CD14-positive monocyte (primary cell): ENCODE measurements around the gene DNTTIP2. TPM values are rescaled to one million over a fixed set of nuclear protein-coding genes. Genes with fewer than 3 reads are reported as not detected.

Experiments used
- DNase-seq, 3 donors: peaks; one replicate each; pipeline ENCODE4 v3.0.0-alpha.2; 2011 to 2022
- H2AFZ ChIP-seq: 2 replicates; pipeline ENCODE4 v1.6.0; 2012; ENCODE audit warnings: mild to moderate bottlenecking, low read depth, low read length, inconsistent platforms; ENCODE audit not compliant: insufficient read depth, poor library complexity, severe bottlenecking
- H3K27ac ChIP-seq, 2 donors: 1 replicate in 1 of 2; 2 replicates in 1 of 2; pipeline ENCODE4 v1.5.1; 2012 to 2013; ENCODE audit warnings: low read length in 2 of 2, control low read depth in 1 of 2, inconsistent platforms in 1 of 2, low read depth in 1 of 2, mild to moderate bottlenecking in 1 of 2
- H3K27me3 ChIP-seq, 2 donors: one replicate each; pipeline versions ENCODE4 v1.6.0 to v1.6.1; 2011 to 2013; ENCODE audit warnings: low read length in 2 of 2; ENCODE audit not compliant: control insufficient read depth in 2 of 2, insufficient read depth in 2 of 2
- H3K36me3 ChIP-seq, 2 donors: replicated peaks in 1 of 2; 1 replicate in 1 of 2; 2 replicates in 1 of 2; pipeline versions ENCODE4 v1.5.1 to v1.6.1; 2012 to 2013; ENCODE audit warnings: low read length in 2 of 2, control low read depth in 1 of 2, inconsistent platforms in 1 of 2, mild to moderate bottlenecking in 1 of 2; ENCODE audit not compliant: insufficient read depth in 2 of 2, control insufficient read depth in 1 of 2
- H3K4me1 ChIP-seq, 2 donors: 1 replicate in 1 of 2; 2 replicates in 1 of 2; pipeline versions ENCODE4 v1.5.1 to v1.6.1; 2012 to 2013; ENCODE audit warnings: low read length in 2 of 2, control low read depth in 1 of 2, inconsistent platforms in 1 of 2, mild to moderate bottlenecking in 1 of 2, moderate library complexity in 1 of 2; ENCODE audit not compliant: insufficient read depth in 2 of 2, control insufficient read depth in 1 of 2
- H3K4me2 ChIP-seq: replicated peaks from 2 replicates; pipeline ENCODE3; 2012; ENCODE audit warnings: low read length, moderate library complexity, mild to moderate bottlenecking; ENCODE audit not compliant: poor library complexity, severe bottlenecking; ENCODE audit errors: extremely low read depth
- H3K4me3 ChIP-seq, 3 experiments: fragments of 200-600 bp in 1 of 3; sonication (generic) in 1 of 3; replicated peaks in 1 of 3; 1 replicate in 2 of 3; 2 replicates in 1 of 3; pipeline ENCODE4 v1.5.1; 2011 to 2013; ENCODE audit warnings: low read length in 3 of 3, mild to moderate bottlenecking in 3 of 3, control low read depth in 2 of 3, low read depth in 2 of 3, inconsistent platforms in 1 of 3, moderate library complexity in 1 of 3
- H3K79me2 ChIP-seq: 2 replicates; pipeline ENCODE4 v1.6.0; 2012; ENCODE audit warnings: mild to moderate bottlenecking, control low read depth, inconsistent platforms, low read length, moderate library complexity; ENCODE audit not compliant: insufficient read depth
- H3K9ac ChIP-seq: 2 replicates; pipeline ENCODE4 v1.6.0; 2017; ENCODE audit warnings: low read length, mild to moderate bottlenecking; ENCODE audit not compliant: insufficient read depth, poor library complexity, severe bottlenecking
- H3K9me3 ChIP-seq, 2 donors: replicated peaks in 1 of 2; 1 replicate in 1 of 2; 2 replicates in 1 of 2; pipeline versions ENCODE4 v1.5.1 to v1.6.1; 2012 to 2013; ENCODE audit warnings: low read length in 2 of 2, control low read depth in 1 of 2; ENCODE audit not compliant: control insufficient read depth in 1 of 2, insufficient read depth in 1 of 2
- H4K20me1 ChIP-seq: 2 replicates; pipeline ENCODE4 v1.6.0; 2012; ENCODE audit warnings: mild to moderate bottlenecking, low read length, control low read depth, moderate library complexity; ENCODE audit not compliant: insufficient read depth
- H3K27ac Mint-ChIP-seq, 7 donors: one replicate each; pipeline ENCODE4 v1.8.0; 2020; ENCODE audit warnings: mild to moderate bottlenecking in 7 of 7, mixed read lengths in 7 of 7, moderate library complexity in 6 of 7, inconsistent platforms in 2 of 7
- H3K27me3 Mint-ChIP-seq, 3 donors: one replicate each; pipeline ENCODE4 v1.8.0; 2021 to 2022; ENCODE audit warnings: low read depth in 3 of 3, mild to moderate bottlenecking in 3 of 3, mixed read lengths in 3 of 3, moderate library complexity in 3 of 3, inconsistent platforms in 1 of 3
- H3K36me3 Mint-ChIP-seq, 2 donors: one replicate each; pipeline ENCODE4 v1.8.0; 2020; ENCODE audit warnings: mixed read lengths in 2 of 2, inconsistent platforms in 1 of 2, mild to moderate bottlenecking in 1 of 2
- H3K4me1 Mint-ChIP-seq: one replicate; pipeline ENCODE4 v1.8.0; 2020; ENCODE audit warnings: mild to moderate bottlenecking, mixed read lengths
- H3K4me3 Mint-ChIP-seq, 2 donors: one replicate each; pipeline ENCODE4 v1.8.0; 2020; ENCODE audit warnings: mild to moderate bottlenecking in 2 of 2, mixed read lengths in 2 of 2, moderate library complexity in 1 of 2
- H3K9me3 Mint-ChIP-seq, 7 donors: one replicate each; pipeline ENCODE4 v1.8.0; 2020 to 2022; ENCODE audit warnings: mixed read lengths in 7 of 7, mild to moderate bottlenecking in 6 of 7, moderate library complexity in 6 of 7, inconsistent platforms in 2 of 7
- WGBS: methylation state at CpG from one replicate; pipeline ENCODE4 v1.1.5; 2013; ENCODE audit warnings: missing lambda C conversion rate; ENCODE audit not compliant: insufficient coverage; 5-methylcytosine and 5-hydroxymethylcytosine counted together
- intact Hi-C, 2 donors: fragments of 100-400 bp; cut with micrococcal nuclease; formaldehyde crosslinking; loops; one replicate each; pipeline versions ENCODE4 v1.15.0 to v1.15.1; 2023
- polyA plus RNA-seq, 3 donors: library from polyadenylated mRNA; depleted of rRNA in 1 of 3; unstranded in 2 of 3; stranded (reverse) in 1 of 3; fragments of 300-500 nt in 2 of 3; fragments of >200 nt in 1 of 3; fragmentation: Illumina TruSeq in 2 of 3; gene quantifications; 1 replicate in 2 of 3; 2 replicates in 1 of 3; pipeline ENCODE4 v1.2.3, GENCODE V29; 2012 to 2021
- TF ChIP-seq, protein P1 (sequence below): fragments of 200-600 bp; IDR thresholded peaks from one replicate; pipeline ENCODE4 v1.8.0; 2022; ENCODE audit warnings: antibody characterized with exemption, mild to moderate bottlenecking

The DNTTIP2 gene
- polyA plus RNA-seq, 3 donors, result 21.1 to 68.8 (median 42.1) TPM

- DNase-seq, result no peak
- no peak overlapping the region for H3K9ac ChIP-seq
- H3K9me3 Mint-ChIP-seq, result peaks cover 0 to 3% (median under 1%) of the 10 kb centered on the region in 7 donors
- no peak overlapping the region for H3K27ac ChIP-seq
- H3K36me3 ChIP-seq, result no peaks in the 10 kb centered on the region
- TF ChIP-seq, protein P1, sequence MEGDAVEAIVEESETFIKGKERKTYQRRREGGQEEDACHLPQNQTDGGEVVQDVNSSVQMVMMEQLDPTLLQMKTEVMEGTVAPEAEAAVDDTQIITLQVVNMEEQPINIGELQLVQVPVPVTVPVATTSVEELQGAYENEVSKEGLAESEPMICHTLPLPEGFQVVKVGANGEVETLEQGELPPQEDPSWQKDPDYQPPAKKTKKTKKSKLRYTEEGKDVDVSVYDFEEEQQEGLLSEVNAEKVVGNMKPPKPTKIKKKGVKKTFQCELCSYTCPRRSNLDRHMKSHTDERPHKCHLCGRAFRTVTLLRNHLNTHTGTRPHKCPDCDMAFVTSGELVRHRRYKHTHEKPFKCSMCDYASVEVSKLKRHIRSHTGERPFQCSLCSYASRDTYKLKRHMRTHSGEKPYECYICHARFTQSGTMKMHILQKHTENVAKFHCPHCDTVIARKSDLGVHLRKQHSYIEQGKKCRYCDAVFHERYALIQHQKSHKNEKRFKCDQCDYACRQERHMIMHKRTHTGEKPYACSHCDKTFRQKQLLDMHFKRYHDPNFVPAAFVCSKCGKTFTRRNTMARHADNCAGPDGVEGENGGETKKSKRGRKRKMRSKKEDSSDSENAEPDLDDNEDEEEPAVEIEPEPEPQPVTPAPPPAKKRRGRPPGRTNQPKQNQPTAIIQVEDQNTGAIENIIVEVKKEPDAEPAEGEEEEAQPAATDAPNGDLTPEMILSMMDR, result no peak
- peaks cover 2% of the 10 kb centered on the region for H3K4me1 Mint-ChIP-seq
- H3K4me3 Mint-ChIP-seq, result no peak overlapping the region
- no peak overlapping the region for H3K4me2 ChIP-seq
- no peak overlapping the region for H2AFZ ChIP-seq
- peaks cover 1 to 4% (median 2%) of the 10 kb centered on the region in 3 donors for H3K27me3 Mint-ChIP-seq
- no peaks in the 10 kb centered on the region for H3K36me3 Mint-ChIP-seq
- intact Hi-C loops, result no loop called here
- H3K27ac Mint-ChIP-seq, result no peak overlapping the region
- H3K9me3 ChIP-seq, result no peaks in the 10 kb centered on the region
- H4K20me1 ChIP-seq, result no peaks in the 10 kb centered on the region
- no peak overlapping the region for H3K4me3 ChIP-seq
- H3K4me1 ChIP-seq, result no peaks in the 10 kb centered on the region
- H3K79me2 ChIP-seq, result no peaks in the 10 kb centered on the region
- H3K27me3 ChIP-seq, result no peaks in the 10 kb centered on the region
- no CpG with 5 or more reads among the region's 6 CpGs for WGBS
Observed at GRCh38 chr1:93824834-93825233, 54.2 kb downstream of the DNTTIP2 start.

- H3K27me3 Mint-ChIP-seq, result peaks cover 0 to 2% (median 1%) of the 10 kb centered on the region in 3 donors
- intact Hi-C loops, result no loop called here
- TF ChIP-seq, protein P1, result no peak
Observed at GRCh38 chr1:93822730-93823425, 56.1 kb downstream of the DNTTIP2 start.

More at GRCh38 chr1:93822730-93823425, 56.1 kb downstream of the DNTTIP2 start:
- no peaks in the 10 kb centered on the region for H3K9me3 ChIP-seq
- H3K4me2 ChIP-seq, result no peak overlapping the region
- H3K4me3 ChIP-seq, result no peak overlapping the region
- peaks cover 13 to 14% of the 10 kb centered on the region in 2 donors for H3K4me1 ChIP-seq
- H3K36me3 Mint-ChIP-seq, result no peaks in the 10 kb centered on the region
- H3K27ac Mint-ChIP-seq, result no peak overlapping the region
- WGBS, result no CpG with 5 or more reads among the region's 2 CpGs
- H3K9me3 Mint-ChIP-seq, result no peaks in the 10 kb centered on the region
- H2AFZ ChIP-seq, result no peak overlapping the region
- peaks cover 16% of the 10 kb centered on the region for H3K4me1 Mint-ChIP-seq
- H4K20me1 ChIP-seq, result no peaks in the 10 kb centered on the region
- H3K9ac ChIP-seq, result no peak overlapping the region
- H3K27me3 ChIP-seq, result no peaks in the 10 kb centered on the region
- H3K4me3 Mint-ChIP-seq, result no peak overlapping the region
- H3K36me3 ChIP-seq, result no peaks in the 10 kb centered on the region
- no peak overlapping the region for H3K27ac ChIP-seq
- DNase-seq, result no peak
- H3K79me2 ChIP-seq, result no peaks in the 10 kb centered on the region
